BJ (cell line): ENCODE measurements around the gene RALGDS. TPM values are rescaled to one million over a fixed set of nuclear protein-coding genes. Genes with fewer than 3 reads are reported as not detected.

ENCODE experiments used
- CTCF ChIA-PET: fragments of 350-600 bp; formaldehyde crosslinking; extraction: SDS; loops from one replicate; lab custom pipeline; 2021; ENCODE audit warnings: antibody characterized with exemption, inconsistent platforms; lab: Yijun Ruan, JAX
- POLR2A ChIA-PET: fragments of 300-600 bp; sonication (Branson Sonifier 250); formaldehyde crosslinking; extraction: SDS; loops from one replicate; lab custom pipeline; 2021; ENCODE audit warnings: antibody characterized with exemption; lab: Charles Lee
- DNase-seq: peaks from one replicate; pipeline ENCODE4 v3.0.0-alpha.2; 2011; ENCODE audit warnings: low read depth
- H3K27me3 ChIP-seq: 2 replicates; pipeline ENCODE4 v1.6.0; 2011; ENCODE audit warnings: low read length; ENCODE audit not compliant: control insufficient read depth, insufficient read depth
- H3K36me3 ChIP-seq: 2 replicates; pipeline ENCODE4 v1.5.1; 2011; ENCODE audit warnings: low read length; ENCODE audit not compliant: control insufficient read depth, insufficient read depth
- H3K4me3 ChIP-seq: 2 replicates; pipeline ENCODE4 v1.5.1; 2011; ENCODE audit warnings: low read depth, mild to moderate bottlenecking, control low read depth, low read length
- polyA plus RNA-seq: library from polyadenylated mRNA; depleted of rRNA; stranded (reverse); fragments of >200 nt; gene quantifications from 2 replicates; pipeline ENCODE4 v1.2.3, GENCODE V29; 2011
- TF ChIP-seq, protein P1 (sequence below): IDR thresholded peaks from 2 replicates; pipeline ENCODE4 v1.5.1; 2011; ENCODE audit warnings: low read depth, mild to moderate bottlenecking, control low read depth, inconsistent platforms, low read length, moderate library complexity; ENCODE audit not compliant: insufficient read depth

RALGDS gene
- polyA plus RNA-seq, 1 experiment: 25.1 TPM

DNA sequence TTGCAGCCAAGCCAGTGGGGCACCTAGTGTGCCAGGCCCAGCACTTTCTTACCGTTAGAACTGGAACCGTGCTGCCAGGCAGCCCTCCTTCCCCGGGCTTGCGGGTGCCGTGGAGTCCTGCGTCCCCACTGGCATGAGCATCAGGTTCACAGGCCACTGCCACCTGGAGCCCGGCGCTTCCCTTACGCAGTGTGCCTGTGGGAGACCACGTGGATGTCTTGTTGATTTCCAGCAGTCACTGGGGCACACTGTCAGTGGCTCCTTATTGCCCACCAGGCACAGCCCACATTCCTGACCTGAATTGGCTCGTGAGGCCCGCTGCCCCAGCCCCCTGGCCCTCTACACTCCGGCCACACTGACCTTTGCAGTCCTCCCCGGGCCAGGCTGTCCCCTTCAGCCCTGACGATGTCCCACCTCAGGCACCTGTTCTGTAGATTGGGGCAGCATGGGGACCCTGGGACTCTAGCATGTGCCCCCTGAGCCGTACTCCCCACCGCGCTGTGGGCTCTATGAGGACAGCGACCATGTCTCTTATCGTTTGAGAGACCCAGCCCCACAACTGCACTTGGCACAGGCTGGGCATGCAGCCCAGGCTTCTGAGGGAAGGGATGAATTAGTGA lies 69.6 kb downstream of the RALGDS start:
- Histone ChIP-seq H3K4me3 (no peak overlapping the region), H3K36me3 (peaks cover 36% of the 10 kb centered on the region), H3K27me3 (no peaks in the 10 kb centered on the region)
- TF ChIP-seq, protein P1, sequence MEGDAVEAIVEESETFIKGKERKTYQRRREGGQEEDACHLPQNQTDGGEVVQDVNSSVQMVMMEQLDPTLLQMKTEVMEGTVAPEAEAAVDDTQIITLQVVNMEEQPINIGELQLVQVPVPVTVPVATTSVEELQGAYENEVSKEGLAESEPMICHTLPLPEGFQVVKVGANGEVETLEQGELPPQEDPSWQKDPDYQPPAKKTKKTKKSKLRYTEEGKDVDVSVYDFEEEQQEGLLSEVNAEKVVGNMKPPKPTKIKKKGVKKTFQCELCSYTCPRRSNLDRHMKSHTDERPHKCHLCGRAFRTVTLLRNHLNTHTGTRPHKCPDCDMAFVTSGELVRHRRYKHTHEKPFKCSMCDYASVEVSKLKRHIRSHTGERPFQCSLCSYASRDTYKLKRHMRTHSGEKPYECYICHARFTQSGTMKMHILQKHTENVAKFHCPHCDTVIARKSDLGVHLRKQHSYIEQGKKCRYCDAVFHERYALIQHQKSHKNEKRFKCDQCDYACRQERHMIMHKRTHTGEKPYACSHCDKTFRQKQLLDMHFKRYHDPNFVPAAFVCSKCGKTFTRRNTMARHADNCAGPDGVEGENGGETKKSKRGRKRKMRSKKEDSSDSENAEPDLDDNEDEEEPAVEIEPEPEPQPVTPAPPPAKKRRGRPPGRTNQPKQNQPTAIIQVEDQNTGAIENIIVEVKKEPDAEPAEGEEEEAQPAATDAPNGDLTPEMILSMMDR: no peak
- POLR2A ChIA-PET: interaction anchor here (0.6 kb wide), 1 partner anchor 696 kb away, joined by 4 read pairs; no protein-coding TSS in a partner anchor
- CTCF ChIA-PET: interaction anchor here (1.0 to 4.0 kb wide), 5 partner anchors 10 to 92 kb away, joined by 3 to 21 read pairs (median 5); no protein-coding TSS in a partner anchor
- no peak for DNase-seq

DNA sequence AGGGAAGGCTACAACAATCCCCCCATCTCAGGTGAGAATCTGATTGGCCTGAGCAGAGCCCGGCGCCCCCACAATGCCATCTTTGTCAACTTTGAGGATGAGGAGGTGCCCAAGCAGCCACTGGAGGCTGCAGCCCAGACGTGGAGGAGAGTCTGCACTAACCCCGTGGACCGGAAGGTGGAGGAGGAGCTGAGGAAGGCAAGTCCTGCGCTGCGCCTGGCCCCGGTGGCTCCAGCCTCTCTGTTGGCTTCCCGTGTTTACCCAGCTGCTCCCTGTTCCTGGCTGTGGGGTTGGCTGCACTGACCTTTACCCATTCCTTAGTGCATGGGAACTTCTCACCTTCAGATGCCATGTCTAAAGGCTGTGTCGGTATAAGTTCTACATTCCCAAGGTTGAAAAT lies 70.3 kb downstream of the RALGDS start:
- Histone ChIP-seq H3K27me3 (no peaks in the 10 kb centered on the region), H3K4me3 (no peak overlapping the region), H3K36me3 (peaks cover 33% of the 10 kb centered on the region)
- CTCF ChIA-PET: interaction anchor here (1.0 to 3.7 kb wide), 4 partner anchors 10 to 93 kb away, joined by 3 to 21 read pairs (median 4); no protein-coding TSS in a partner anchor
- POLR2A ChIA-PET: interaction anchor here (0.6 kb wide), 1 partner anchor 695 kb away, joined by 4 read pairs; no protein-coding TSS in a partner anchor
- no peak for DNase-seq
- TF ChIP-seq, protein P1: no peak

DNA sequence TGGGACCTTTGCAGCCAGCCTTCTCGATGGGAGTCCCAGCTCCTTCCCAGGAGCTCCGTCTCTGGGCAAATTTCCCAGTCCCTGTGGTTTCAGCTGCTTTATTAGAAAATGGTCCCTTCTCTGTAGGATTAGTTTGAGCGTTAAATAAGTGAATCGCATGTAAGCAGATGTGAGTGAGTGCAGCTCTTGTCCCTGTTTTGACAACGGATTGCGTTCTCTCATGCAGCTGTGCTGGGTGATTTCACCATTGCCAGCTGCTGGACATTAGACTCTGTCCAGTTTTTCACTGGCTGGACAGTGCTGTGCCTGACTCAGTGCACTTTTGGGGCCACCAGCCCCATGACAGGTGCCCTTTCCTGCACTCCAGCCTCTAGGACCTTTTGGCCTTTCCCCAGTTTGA lies 70.9 kb downstream of the RALGDS start:
- ChIA-PET POLR2A (no interaction called here), CTCF (interaction anchor here (0.6 to 3.7 kb wide), 6 partner anchors 9 to 108 kb away, joined by 3 to 21 read pairs (median 4); partner anchors contain the start of gene GTF3C5)
- H3K4me3 ChIP-seq: no peak overlapping the region
- TF ChIP-seq, protein P1: no peak
- H3K36me3 ChIP-seq: peaks cover 34% of the 10 kb centered on the region
- DNase-seq: no peak
- no peaks in the 10 kb centered on the region for H3K27me3 ChIP-seq

DNA sequence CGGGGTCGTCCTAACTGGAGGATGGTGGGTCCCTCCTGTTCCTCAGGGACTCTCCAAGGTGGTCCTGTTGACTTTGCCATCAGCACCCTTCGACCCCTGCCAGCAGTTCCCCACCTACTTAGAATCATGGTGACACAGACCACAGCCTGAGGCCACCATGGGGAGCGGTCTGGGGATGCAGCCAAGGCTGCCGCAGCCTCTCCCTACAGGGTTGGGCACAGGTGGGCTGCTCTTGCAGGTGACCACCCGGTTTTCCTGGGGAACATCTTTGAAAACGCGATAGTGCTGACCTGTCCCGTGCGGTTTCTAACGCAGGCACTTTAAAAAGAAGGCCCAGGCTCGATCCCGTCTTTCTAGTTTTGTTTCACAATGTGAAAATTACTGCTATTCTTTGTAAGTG lies 72.0 kb downstream of the RALGDS start:
- peaks cover 40% of the 10 kb centered on the region for H3K36me3 ChIP-seq
- DNase-seq: no peak
- POLR2A ChIA-PET: interaction anchor here (0.8 kb wide), 1 partner anchor 19 kb away, joined by 4 read pairs; the partner anchor contains the start of gene GTF3C5
- H3K27me3 ChIP-seq: no peaks in the 10 kb centered on the region
- TF ChIP-seq, protein P1: no peak
- CTCF ChIA-PET: interaction anchor here (0.6 to 2.5 kb wide), 21 partner anchors 9 to 137 kb away, joined by 3 to 22 read pairs (median 4); partner anchors contain the start of gene GTF3C5
- H3K4me3 ChIP-seq: no peak overlapping the region

DNA sequence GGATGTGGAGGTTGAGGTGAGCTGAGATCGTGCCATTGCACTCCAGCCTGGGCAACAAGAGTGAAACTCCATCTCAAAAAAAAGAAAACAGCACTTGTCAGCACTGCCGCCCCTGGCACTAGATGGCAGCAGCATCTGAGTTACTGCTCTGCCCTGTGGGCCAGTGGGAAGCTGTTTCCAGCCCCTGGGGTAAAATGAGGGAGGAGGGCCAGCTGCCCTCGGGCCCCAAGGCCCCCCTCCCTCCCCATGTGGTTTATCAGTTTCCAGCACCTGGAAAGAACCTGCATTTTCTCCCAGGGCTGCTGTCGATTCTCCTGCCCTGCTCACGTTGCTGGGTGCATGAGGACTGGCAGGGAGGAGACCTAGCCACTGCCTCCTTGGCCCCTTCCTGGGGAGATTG lies 72.4 kb downstream of the RALGDS start:
- no peak for DNase-seq
- no peak overlapping the region for H3K4me3 ChIP-seq
- H3K36me3 ChIP-seq: peaks cover 41% of the 10 kb centered on the region
- CTCF ChIA-PET: interaction anchor here (0.6 to 2.5 kb wide), 21 partner anchors 9 to 138 kb away, joined by 3 to 22 read pairs (median 4); partner anchors contain the start of gene GTF3C5
- POLR2A ChIA-PET: interaction anchor here (0.8 kb wide), 1 partner anchor 18 kb away, joined by 4 read pairs; the partner anchor contains the start of gene GTF3C5
- TF ChIP-seq, protein P1: peak; percentile 54
- H3K27me3 ChIP-seq: no peaks in the 10 kb centered on the region
